ENCODE data around the gene EEF1A2.

GRCh38 chr20:63465380-63466249 lies 33.3 kb downstream of the EEF1A2 start:
- TF ChIP-seq POLR2A (IDR thresholded peaks at IDR 0.05) (no peak), CTCF (IDR thresholded peaks at IDR 0.05) (no peak)

Measured in lower leg skin (tissue), 3 donors.